OCI-LY7 (cell line): Measurements from ENCODE around the gene PPP1R3G.

Experiments used
- CTCF ChIP-seq: fragments of 200-600 bp; sonication (generic); conservative IDR thresholded peaks from 2 replicates; pipeline ENCODE4 v1.5.1; 2014; ENCODE audit warnings: mild to moderate bottlenecking, antibody characterized with exemption, low read length, moderate library complexity, mixed read lengths
- EZH2phosphoT487 ChIP-seq: fragments of 200-600 bp; sonication (generic); IDR thresholded peaks from 2 replicates; pipeline ENCODE4 v1.6.1; 2018; ENCODE audit warnings: low read depth, borderline replicate concordance, mild to moderate bottlenecking, mixed run types, antibody characterized with exemption, low read length, moderate library complexity, mixed read lengths

GRCh38 chr6:5082487-5083306, 2.4 kb upstream of the PPP1R3G start:
- TF ChIP-seq CTCF (no peak), EZH2phosphoT487 (no peak)
